ENCODE measurements around the gene TXNDC17.

- TF ChIP-seq CTCF (IDR thresholded peaks at IDR 0.05) = no peak
- TF ChIP-seq POLR2A (IDR thresholded peaks at IDR 0.05) = no peak
Observed at GRCh38 chr17:6677158-6677831, 36.4 kb downstream of the TXNDC17 start.
